Stimulated activated CD8-positive, alpha-beta memory T cell treated with anti-CD3 and anti-CD28 coated beads, Interleukin-12 subunit alpha, Interleukin-12 subunit beta, amount 100 ng/mL, for 1 hour (primary cell): ENCODE results near the gene MALT1.
A peak's percentile ranks its signal among the peaks of the same experiment; 100 is the strongest.
"Not testable (repeated sequence)": the region's sequence is repeated elsewhere in the genome, so short reads cannot be mapped to it uniquely, and the experiment has no call there.

Experiments used
- DNase-seq: peaks from one replicate; pipeline ENCODE4 v3.0.0-alpha.2; 2020; ENCODE audit warnings: low read depth

Gene MALT1, protein sequence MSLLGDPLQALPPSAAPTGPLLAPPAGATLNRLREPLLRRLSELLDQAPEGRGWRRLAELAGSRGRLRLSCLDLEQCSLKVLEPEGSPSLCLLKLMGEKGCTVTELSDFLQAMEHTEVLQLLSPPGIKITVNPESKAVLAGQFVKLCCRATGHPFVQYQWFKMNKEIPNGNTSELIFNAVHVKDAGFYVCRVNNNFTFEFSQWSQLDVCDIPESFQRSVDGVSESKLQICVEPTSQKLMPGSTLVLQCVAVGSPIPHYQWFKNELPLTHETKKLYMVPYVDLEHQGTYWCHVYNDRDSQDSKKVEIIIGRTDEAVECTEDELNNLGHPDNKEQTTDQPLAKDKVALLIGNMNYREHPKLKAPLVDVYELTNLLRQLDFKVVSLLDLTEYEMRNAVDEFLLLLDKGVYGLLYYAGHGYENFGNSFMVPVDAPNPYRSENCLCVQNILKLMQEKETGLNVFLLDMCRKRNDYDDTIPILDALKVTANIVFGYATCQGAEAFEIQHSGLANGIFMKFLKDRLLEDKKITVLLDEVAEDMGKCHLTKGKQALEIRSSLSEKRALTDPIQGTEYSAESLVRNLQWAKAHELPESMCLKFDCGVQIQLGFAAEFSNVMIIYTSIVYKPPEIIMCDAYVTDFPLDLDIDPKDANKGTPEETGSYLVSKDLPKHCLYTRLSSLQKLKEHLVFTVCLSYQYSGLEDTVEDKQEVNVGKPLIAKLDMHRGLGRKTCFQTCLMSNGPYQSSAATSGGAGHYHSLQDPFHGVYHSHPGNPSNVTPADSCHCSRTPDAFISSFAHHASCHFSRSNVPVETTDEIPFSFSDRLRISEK

DNA sequence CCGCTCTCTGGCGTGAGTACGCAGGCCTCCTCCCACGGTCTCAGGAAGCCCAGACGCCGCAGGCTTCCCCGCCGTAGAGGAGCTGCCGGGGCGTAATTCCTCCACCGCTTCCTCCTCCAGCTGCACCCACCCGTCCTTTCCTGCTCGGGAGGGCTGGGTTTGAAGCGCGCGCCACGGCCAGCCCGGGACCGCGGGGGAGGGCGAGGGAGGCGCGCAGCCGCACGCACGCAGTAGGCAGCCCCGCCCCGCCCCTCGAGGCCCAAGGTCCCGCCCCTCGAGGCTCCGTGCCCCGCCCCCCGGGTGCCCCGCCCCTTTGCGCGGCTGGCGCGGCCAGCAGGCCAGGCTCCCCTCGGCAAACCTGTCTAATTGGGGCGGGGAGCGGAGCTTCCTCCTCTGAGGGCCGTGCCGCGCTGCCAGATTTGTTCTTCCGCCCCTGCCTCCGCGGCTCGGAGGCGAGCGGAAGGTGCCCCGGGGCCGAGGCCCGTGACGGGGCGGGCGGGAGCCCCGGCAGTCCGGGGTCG, at the start of gene MALT1:
TSS of gene MALT1 (plus strand) at position 355 of the 521 bp plus-strand sequence. CDS start 179 bp downstream, outside the sequence.
- DNase-seq: peak; percentile 91

DNA sequence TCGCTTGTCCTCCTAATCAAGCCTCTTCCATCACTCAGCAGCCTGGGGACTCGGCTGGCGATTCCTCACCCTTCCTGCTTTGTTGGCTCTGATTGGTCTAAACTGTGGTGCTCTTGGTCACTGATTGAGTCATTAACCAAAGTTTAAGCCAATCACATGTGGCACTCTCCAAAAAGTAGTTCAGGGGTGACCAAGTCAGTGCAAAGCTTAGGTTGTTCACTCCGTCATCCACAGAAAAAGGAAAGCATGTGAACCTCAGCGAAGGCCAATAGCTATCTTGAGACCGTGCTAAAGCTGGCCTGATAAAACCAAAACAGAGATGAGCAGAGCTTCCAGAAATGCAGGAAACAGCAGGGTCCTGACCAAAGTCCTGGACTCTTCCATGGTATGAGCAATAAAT, 47.3 kb upstream of the MALT1 start:
- no peak for DNase-seq

DNA sequence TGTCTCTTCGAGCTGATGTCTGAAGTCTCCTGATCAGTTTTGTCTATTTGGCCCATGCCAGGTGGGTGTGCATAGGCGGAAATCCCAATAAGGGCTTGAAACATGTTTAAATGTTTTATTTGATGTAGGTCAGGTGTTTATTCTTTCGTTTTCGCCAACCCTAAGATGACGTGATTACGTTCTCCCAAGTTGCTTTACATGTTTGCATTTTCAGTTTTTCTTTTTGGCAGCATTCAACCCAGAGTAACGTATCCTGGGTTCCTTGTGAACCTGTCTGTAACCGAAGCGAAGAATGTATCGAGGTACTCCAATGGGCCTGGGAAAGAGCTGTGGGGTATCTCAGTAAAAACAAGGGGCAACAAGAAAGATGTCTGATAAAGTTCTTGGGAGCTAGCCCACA, 45.4 kb upstream of the MALT1 start:
- DNase-seq: no peak

DNA sequence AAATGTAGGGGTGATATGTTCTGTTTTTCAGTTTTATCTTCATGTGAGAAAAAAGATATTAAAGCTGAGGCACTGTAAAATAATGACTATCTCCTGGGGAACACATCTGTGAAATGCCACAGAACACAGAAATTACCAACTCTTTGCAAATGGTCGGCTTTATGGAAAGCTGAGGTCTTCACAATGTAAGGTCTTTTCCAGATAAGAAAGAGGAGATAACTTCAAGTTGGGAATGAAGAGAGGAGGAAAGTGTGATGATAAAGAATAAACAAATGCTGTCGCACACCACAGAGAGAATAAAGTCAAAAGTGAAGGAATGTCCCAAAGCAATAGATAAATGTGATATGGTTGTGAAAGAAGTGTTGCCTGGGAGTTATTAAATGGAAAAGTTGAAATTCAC, 41.2 kb upstream of the MALT1 start:
- no peak for DNase-seq

DNA sequence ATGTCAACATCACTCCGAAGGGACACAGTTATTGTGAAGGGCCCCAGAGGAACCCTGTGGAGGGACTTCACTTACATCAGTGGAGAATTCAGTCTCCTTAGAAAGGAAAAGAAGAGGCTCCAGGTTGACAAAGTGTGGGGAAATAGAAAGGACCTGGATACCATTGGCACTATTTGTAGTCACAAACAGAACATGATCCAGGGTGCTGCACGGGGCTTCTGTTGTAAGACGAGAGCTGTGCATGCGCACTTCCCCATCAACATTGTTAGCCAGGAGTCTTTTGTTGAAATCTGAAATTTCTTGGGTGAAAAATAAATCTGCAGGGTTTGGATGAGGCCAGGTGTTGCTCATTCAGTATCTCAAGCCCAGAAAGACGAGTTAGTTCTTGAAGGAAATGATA, 40.0 kb upstream of the MALT1 start:
- DNase-seq: no peak

DNA sequence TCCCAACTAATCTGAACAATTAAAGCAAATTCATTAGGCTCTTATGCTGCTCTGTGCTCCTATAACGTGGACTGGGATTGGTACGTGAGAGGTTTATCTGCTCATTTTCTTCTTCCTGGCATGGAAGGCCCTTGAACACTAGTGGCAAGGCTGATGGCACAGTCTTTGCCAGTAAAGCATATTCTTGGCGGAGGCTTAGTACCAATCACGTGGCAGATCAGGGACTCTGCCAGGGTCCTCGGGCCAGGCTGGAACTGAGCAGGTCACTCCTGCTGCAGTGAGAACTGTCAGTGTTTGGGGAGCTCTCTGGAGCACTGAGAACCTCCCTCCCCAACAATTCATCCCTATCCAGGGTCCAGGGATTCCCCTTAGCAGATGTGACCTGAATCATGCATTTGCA, 38.7 kb upstream of the MALT1 start:
- DNase-seq: no peak

DNA sequence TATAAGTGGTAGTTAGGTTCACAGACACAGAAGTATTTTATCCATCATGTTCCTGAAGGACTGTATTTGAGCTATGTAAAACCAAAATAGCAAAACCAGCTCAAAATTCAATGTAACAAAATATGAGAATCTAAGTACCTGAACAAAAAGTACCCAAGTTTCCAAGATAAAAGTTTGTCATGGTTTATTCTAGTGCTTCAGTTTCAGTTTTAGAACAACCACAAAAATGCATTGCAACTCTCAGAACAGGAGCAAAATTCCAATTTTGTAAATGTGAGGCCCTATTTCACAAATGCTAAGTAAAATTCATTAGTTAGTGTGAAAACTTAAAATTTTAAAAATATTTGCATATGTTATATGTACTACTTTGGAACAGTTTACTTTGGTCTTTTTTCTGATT, 37.4 kb upstream of the MALT1 start:
- DNase-seq: no peak

DNA sequence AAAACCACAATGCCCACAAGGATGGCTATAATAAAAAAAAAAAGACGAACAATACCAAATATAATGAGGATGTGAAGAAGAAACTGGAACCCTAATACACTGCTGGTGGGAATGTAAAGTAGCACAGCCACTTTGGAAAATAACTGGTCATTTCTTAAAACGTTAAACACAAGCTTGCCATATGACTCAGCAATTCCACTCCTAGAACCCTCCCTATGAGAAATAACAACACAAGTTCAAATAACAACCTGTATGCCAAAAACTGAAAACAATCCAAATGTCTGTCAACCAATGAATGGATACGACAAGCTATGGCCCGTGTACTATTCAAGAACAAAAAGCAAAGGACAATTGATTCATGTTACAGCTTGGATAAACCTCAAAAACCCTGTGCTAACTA, 35.4 kb upstream of the MALT1 start:
- no peak for DNase-seq

DNA sequence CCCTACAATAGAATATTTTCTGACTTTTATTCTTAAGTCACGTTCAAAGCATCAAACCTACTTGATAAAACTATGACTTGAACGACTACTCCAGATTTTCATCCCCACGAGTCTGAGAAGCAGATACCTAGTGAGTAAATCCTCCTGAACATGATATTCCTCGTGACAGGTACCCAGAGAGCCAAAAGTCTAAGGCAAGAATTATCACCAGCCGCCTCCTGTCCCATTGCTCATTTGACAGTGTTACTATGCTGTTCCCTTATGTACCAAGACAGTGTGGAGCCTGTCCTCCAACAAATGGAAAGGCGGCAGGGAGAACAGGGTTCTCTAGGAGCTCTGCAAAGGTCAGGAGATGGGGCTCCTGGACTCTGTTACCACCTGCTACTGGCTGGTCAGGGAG, 34.1 kb upstream of the MALT1 start:
- DNase-seq: no peak

DNA sequence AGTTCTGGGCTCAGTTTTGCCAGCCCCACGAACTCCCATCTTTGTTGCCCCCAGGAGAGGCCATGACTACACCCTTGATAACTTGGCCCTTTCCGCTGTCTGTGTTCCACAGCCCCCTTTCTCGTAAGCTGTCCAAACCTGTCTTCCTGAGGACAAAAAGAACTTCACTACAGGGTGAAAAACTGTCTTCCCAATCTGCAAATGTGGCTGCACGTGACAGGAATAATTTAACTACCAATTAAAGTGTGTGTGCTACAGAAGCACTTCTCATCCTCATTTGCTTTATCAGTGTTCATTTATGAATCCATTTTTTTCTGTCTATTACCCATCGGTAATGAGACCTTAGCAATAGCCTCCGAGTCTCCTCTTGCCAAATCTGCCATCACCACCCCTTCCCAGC, 33.3 kb upstream of the MALT1 start:
- DNase-seq: no peak

DNA sequence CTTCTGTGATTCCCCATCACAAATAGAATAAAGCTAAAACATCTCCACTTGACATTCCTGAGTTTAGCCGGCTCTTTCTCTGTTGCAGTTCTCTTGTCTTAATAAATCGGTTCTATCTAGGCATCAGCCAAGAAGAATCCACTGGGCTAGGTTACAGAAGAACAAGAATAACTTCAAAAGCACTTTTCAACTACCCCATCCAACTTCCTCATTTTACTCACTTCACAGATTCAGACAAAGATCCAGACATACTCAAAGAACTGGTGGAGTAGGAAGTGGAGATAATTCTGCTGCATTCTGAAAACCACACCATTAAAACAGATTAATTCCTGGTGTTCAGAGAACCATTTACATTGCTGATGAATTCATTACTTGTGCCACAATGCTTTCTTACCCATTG, 32.8 kb upstream of the MALT1 start:
- no peak for DNase-seq

DNA sequence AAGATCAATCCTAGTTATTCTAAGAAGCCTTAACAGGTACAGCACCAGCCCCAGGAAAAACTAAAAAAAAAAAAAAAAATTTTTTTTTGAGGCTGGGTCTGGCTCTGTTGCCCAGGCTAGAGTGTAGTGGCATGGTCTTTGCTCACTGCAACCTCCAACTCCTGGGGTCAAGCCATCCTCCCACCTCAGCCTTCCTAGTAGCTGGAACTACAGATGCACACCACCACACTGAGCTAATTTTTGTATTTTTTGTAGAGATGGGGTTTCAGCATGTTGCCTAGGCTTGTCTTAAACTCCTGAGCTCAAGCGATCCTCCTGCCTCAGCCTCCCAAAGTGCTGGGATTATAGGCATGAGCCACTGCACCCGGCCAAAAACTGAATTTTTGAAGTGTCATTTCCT, 32.0 kb upstream of the MALT1 start:
- no peak for DNase-seq

DNA sequence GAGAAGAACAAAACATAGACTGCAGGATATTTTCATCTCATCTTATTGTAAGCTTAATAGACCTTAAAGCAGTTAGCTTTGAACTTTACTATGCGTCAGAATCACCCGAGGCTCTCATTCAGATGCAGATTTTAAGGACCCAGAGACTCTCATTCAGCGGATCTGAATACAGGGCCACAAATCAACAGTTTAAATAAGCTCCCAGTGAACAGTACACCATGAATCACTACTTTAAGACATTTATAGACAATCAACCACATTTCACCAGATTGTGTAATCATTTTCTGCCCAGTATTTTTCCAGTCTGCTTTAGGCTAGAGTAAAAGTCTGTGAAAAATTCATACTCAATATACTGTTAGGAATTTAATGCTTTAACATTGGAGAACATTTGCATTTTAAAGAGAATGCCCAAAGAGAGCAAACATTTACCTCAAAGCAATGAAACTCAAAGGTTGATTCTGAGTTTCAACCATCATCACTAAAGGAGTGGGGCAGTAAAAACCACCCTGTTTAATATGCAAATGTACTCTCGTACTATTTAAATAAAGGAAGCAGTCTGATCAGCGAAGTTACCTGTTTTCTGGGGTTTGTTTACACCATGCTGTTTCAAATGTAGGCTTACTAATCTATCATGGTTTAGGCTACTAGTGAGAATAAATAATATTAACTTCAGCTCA, 31.4 kb upstream of the MALT1 start:
- DNase-seq: no peak

DNA sequence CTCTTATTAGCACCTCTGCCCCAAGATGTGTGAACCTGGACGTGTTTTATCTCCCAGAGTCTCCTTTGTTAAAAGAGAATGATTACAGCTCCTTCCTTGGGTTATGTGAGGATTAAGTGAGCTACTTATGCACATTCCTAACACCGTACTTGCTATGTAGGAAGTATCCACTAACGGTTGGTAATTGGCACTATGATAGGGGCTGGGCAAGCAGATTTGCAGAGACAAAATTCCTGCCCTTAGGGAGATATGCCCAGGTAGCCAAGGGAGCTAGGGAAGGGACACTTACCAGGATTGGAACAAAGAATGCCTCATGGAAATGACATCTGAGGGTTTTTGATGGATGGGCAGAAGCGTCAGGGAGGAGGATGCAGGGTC, 30.8 kb upstream of the MALT1 start:
- DNase-seq: no peak

DNA sequence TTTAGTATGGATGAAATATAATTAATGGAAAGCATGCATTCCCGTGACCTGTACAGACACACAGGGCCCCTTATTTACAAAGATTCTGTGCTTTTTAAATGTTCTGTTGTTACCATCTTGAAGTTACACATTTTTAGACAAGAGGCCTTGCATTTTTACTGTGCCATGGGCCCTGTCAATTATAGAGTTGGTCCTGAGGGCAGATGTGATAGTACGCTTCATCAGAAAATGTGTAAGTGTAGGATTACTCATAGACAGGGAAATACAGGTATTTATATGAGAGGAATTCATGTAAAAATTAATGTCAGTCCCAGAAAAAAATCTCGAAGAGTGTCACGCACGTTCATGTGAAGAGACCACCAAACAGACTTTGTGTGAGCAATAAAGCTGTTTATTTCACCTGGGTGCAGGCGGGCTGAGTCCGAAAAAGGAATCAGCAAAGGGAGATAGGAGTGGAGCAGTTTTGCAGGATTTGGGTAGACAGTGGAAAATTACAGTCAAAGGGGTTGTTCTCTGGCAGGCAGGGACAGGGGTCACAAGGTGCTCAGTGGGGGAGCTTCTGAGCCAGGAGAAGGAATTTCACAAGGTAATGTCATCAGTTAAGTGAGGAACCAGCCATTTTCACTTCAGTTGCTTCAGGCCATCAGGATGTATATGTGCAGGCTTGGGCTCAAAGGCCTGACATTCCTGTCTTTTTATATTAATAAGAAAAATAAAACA, 30.2 kb upstream of the MALT1 start:
- DNase-seq: no peak

DNA sequence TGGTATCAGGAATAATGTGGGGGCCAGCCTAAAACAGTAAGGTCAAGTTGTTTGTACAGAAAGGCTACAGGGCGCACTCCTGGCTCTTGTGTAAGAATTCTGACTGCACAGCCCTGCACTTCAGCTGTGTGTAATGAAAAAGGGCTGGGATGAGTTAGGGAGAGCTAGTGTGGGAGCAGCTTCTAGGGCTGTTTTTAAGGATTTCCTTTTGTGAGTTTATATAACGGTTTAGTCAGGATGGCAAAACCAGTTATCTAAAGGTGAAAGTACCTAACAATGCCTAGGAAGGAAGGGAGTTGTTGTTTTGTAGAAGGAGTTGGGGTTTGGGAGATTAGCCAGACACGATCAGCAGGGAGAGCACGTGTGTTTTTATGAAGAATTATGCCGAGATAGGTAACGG, 27.7 kb upstream of the MALT1 start:
- not testable (repeated sequence) for DNase-seq

DNA sequence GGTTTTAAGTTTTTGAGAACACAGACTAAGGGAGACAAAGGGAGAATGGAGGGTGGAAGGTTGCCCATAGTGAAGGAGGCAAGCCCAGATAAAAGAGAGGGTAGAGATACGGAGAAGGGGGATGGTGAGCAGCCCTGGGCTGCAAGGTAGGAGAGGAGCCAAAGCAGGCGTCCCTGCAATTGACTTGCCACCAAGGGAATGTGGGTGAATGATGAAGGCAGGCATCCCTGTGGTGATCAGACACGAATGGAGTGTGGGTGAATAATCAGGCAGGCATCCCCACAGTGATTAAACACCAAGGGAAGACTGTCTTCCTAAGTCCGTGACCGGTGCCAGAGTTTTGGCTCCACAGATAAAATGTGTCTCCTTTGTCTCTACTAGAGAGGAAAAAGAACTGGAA, 25.9 kb upstream of the MALT1 start:
- DNase-seq: no peak

DNA sequence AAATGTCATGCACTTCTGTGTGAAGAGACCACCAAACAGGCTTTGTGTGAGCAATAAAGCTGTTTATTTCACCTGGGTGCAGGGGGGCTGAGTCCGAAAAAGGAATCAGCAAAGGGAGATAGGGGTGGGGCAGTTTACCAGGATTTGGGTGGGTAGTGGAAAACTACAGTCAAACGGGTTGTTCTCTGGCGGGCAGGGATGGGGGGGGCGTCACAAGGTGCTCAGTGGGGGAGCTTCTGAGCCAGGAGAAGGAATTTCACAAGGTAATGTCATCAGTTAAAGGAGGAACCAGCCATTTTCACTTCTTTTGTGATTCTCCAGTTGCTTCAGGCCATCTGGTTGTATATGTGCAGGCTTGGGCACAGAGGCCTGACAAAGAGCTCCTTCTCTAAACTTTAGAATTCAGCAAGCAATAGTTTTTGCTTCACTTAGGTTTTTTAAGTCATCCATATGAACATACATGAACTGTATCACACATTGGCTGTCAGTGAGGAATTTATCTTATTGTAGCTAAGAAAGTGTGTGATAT, 24.9 kb upstream of the MALT1 start:
- DNase-seq: no peak

DNA sequence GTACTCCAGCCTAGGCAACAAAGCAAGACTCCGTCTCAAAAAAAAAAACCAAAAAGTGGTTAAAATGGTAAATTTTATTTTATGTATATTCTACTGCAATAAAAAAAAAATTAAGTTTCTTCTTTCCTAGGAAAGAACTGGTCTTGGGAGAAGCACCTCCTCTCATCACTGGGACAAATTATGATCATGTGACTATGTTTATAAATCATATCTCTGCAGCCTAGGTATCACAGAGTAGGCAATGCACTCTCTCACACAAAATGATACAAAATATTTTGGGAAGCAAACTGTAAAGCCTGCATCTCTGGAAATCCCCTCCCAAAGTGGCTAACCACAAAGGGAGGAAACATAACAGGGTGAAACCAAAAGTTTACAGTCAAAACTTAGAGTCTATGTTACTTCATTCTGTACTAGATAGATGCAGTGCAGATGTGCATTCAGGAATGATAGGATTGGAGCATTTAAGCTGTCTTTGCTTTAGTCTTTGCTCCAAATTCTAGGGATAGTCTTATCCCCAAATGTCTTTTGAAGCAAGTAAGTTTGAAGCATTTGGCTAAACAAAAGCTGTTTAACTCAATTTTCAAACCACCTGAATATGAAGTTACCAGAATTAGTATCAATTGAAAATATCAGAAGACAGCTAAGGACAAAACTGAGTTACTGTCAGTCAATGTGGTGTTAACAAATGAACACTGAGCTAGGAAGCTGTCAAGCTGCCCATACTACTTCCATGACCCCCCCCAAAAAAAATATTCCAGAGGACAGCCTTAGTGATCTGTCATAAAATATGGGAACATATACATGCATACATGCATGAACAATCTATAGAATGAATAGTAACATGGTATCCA, 21.1 kb upstream of the MALT1 start:
- no peak for DNase-seq

DNA sequence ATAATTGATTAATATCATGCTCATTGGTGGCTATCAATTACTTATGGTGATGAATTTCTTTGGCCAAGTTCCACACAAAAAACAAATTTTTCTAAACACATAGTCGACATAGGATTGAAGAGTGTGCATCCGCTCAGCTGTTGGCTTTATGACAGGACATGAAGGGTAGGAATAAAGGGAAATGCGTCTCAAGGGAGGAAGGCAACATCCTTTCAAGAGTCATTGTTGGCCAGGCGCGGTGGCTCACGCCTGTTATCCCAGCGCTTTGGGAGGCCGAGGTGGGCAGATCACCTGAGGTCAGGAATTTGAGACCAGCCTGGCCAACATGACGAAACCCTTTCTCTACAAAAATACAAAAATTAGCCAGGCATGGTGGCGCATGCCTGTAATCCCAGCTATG, 20.4 kb upstream of the MALT1 start:
- not testable (repeated sequence) for DNase-seq
